Measurements from ENCODE around the gene MCOLN1. TPM values are rescaled to one million over a fixed set of nuclear protein-coding genes. Genes with fewer than 3 reads are reported as not detected.
A peak's percentile ranks its signal among the peaks of the same experiment; 100 is the strongest.

MCOLN1 gene
- total and polyA plus RNA-seq, 2 donors (not counting 3 experiments of a cell fraction or from before 2014, with no cell fraction given): 23.0 to 60.9 TPM

DNA sequence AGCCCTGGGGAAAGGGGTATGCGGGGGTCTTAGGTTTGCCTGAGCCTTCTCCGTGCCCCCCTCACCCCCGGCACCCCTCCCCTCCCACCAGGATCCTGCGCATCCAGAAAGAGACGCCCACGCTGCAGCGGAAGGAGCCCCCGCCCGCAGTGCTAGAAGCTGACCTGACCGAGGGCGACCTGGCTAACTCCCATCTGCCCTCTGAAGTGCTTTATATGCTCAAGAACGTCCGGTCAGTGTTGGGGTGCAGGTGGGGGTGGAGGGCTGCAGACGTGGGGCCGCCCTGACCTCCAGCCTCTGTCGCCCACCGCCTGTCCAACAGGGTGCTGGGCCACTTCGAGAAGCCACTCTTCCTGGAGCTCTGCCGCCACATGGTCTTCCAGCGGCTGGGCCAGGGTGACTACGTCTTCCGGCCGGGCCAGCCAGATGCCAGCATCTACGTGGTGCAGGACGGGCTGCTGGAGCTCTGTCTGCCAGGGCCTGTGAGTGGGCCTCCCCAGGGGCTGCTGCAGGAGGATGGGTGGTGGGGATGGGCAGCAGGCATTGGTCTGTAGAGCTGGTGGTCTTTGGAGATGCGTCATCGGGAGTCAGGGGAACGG, 17.5 kb downstream of the MCOLN1 start:
- DNase-seq (ENCODE audit: low read depth, low spot score) (no peak), FAIRE-seq (no peak)
- H3K9me3 ChIP-seq (replicated peaks; ENCODE audit: control insufficient read depth, insufficient read depth, low read length): no peaks in the 10 kb centered on the region
- CTCF ChIA-PET: interaction anchor here (0.7 kb wide), 1 partner anchor 29 kb away, joined by 3 read pairs; no protein-coding TSS in a partner anchor
- no peaks in the 10 kb centered on the region for H4K20me1 ChIP-seq (replicated peaks; ENCODE audit: control insufficient read depth, extremely low read depth, insufficient read depth, low read length)
- TF ChIP-seq FOS (IDR thresholded peaks at IDR 0.05; ENCODE audit: borderline replicate concordance, insufficient read depth, low read length): no peak
- TF ChIP-seq, protein P1, sequence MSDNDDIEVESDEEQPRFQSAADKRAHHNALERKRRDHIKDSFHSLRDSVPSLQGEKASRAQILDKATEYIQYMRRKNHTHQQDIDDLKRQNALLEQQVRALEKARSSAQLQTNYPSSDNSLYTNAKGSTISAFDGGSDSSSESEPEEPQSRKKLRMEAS (IDR thresholded peaks at IDR 0.05; ENCODE audit: insufficient read depth, insufficient read length): no peak
- H3K36me3 ChIP-seq (ENCODE audit: control insufficient read depth in 2 of 2, extremely low read depth in 1 of 2, insufficient read depth in 2 of 2, low read length in 2 of 2): peaks cover 9 to 30% of the 10 kb centered on the region in 2 experiments
- no TSS peak for BruUV-seq (replicated peaks)
- POLR2A ChIA-PET: interaction anchor here (0.7 kb wide), 1 partner anchor 18 kb away, joined by 12 read pairs; no protein-coding TSS in a partner anchor
- H3K4me2 ChIP-seq (ENCODE audit: insufficient read depth, low read length): no peak overlapping the region
- intact Hi-C loops (cut with micrococcal nuclease) (no loop called here), dilution Hi-C loops (cut with MboI; ENCODE audit: extremely low pct_ligation_motif_present, low sequenced_read_pairs) (no loop called here)
- H3K9ac ChIP-seq (replicated peaks; ENCODE audit: extremely low read depth, insufficient read depth, low read length): no peak overlapping the region
- H3K4me1 ChIP-seq (ENCODE audit: control insufficient read depth, extremely low read depth, insufficient read depth, low read length): peaks cover 5% of the 10 kb centered on the region
- H2AFZ ChIP-seq (ENCODE audit: low read depth, low read length): no peak overlapping the region
- H3K27me3 ChIP-seq (ENCODE audit: control insufficient read depth in 2 of 2, insufficient read depth in 2 of 2, low read length in 2 of 2): no peaks in the 10 kb centered on the region
- no peak overlapping the region for H3K27ac ChIP-seq (ENCODE audit: insufficient read depth, low read depth, low read length)
- no peaks in the 10 kb centered on the region for H3K79me2 ChIP-seq (ENCODE audit: control insufficient read depth, insufficient read depth, low read length)
- H3K4me3 ChIP-seq (replicated peaks in 1 of 3; ENCODE audit: insufficient read depth in 1 of 3, low read depth in 1 of 3, low read length in 3 of 3): no peak overlapping the region
- H3K9me1 ChIP-seq (replicated peaks; ENCODE audit: control insufficient read depth, extremely low read depth, insufficient read depth, low read length): no peaks in the 10 kb centered on the region

DNA sequence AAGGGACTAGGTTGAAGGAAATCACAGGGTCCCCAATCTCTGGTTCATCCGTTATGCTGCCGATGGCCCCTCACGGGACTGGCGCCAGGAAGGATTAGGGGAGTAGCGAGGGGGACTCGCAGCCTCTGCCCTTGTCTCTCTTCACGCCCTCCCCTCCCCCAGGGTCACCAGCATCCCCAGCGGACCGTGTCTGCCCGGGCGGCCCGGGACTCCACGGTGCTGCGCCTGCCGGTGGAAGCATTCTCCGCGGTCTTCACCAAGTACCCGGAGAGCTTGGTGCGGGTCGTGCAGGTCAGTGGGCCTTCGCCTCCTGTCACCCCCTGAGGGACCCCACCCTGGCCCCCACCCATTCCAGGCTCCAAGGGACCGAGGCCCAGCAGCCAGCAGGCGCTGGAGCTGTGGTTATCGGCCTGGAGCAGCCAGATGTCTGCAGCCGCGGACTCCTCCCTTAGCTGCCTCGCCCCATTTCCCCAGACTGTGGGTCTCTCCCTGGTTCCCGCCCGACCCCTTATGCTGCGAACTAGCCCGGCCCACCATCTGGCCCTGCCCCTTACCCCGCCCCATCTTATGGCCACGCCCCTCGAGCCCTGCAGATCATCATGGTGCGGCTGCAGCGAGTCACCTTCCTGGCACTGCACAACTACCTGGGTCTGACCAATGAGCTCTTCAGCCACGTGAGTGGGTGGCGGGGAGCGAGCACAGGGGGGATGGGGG, 18.5 kb downstream of the MCOLN1 start:
- H3K4me1 ChIP-seq (ENCODE audit: control insufficient read depth, extremely low read depth, insufficient read depth, low read length): peaks cover 5% of the 10 kb centered on the region
- dilution Hi-C loops (cut with MboI; ENCODE audit: extremely low pct_ligation_motif_present, low sequenced_read_pairs): no loop called here
- TF ChIP-seq FOS (IDR thresholded peaks at IDR 0.05; ENCODE audit: borderline replicate concordance, insufficient read depth, low read length) (no peak), POLR2A (IDR thresholded peaks at IDR 0.05; ENCODE audit: low read depth, low read length) (no peak), JUN (IDR thresholded peaks at IDR 0.05; ENCODE audit: borderline replicate concordance, insufficient read depth, insufficient read length, low read depth) (no peak), EZH2 (IDR thresholded peaks at IDR 0.05; ENCODE audit: borderline replicate concordance, low read depth, low read length, severe bottlenecking) (no peak), POLR2AphosphoS5 (IDR thresholded peaks at IDR 0.05; ENCODE audit: insufficient read depth, low read depth, low read length) (no peak), MYC (IDR thresholded peaks at IDR 0.05; ENCODE audit: low read depth, low read length) (no peak), GATA2 (IDR thresholded peaks at IDR 0.05; ENCODE audit: insufficient read depth, insufficient read length, low read depth, low read length) (no peak)
- TF ChIP-seq, protein P1 (IDR thresholded peaks at IDR 0.05; ENCODE audit: insufficient read depth, insufficient read length): no peak
- TF ChIP-seq, protein P2, sequence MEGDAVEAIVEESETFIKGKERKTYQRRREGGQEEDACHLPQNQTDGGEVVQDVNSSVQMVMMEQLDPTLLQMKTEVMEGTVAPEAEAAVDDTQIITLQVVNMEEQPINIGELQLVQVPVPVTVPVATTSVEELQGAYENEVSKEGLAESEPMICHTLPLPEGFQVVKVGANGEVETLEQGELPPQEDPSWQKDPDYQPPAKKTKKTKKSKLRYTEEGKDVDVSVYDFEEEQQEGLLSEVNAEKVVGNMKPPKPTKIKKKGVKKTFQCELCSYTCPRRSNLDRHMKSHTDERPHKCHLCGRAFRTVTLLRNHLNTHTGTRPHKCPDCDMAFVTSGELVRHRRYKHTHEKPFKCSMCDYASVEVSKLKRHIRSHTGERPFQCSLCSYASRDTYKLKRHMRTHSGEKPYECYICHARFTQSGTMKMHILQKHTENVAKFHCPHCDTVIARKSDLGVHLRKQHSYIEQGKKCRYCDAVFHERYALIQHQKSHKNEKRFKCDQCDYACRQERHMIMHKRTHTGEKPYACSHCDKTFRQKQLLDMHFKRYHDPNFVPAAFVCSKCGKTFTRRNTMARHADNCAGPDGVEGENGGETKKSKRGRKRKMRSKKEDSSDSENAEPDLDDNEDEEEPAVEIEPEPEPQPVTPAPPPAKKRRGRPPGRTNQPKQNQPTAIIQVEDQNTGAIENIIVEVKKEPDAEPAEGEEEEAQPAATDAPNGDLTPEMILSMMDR (IDR thresholded peaks at IDR 0.05; ENCODE audit: extremely low read depth in 1 of 2, insufficient read depth in 1 of 2, low read depth in 1 of 2, low read length in 2 of 2): no peak
- no peaks in the 10 kb centered on the region for H3K79me2 ChIP-seq (ENCODE audit: control insufficient read depth, insufficient read depth, low read length)
- intact Hi-C loops (cut with micrococcal nuclease): no loop called here
- H3K4me3 ChIP-seq (replicated peaks in 1 of 3; ENCODE audit: insufficient read depth in 1 of 3, low read depth in 1 of 3, low read length in 3 of 3): no peak overlapping the region
- no peaks in the 10 kb centered on the region for H3K9me1 ChIP-seq (replicated peaks; ENCODE audit: control insufficient read depth, extremely low read depth, insufficient read depth, low read length)
- H4K20me1 ChIP-seq (replicated peaks; ENCODE audit: control insufficient read depth, extremely low read depth, insufficient read depth, low read length): no peaks in the 10 kb centered on the region
- H3K9ac ChIP-seq (replicated peaks; ENCODE audit: extremely low read depth, insufficient read depth, low read length): no peak overlapping the region
- no peaks in the 10 kb centered on the region for H3K9me3 ChIP-seq (replicated peaks; ENCODE audit: control insufficient read depth, insufficient read depth, low read length)
- POLR2A ChIA-PET: no interaction called here
- BruUV-seq (replicated peaks): no TSS peak
- FAIRE-seq: peak; percentile 84
- DNase-seq (ENCODE audit: low read depth, low spot score): peak; percentile 25
- no peak overlapping the region for H3K27ac ChIP-seq (ENCODE audit: insufficient read depth, low read depth, low read length)
- H3K4me2 ChIP-seq (ENCODE audit: insufficient read depth, low read length): no peak overlapping the region
- CTCF ChIA-PET: interaction anchor here (0.7 to 0.9 kb wide), 2 partner anchors 28 to 258 kb away, joined by 3 read pairs; no protein-coding TSS in a partner anchor
- H2AFZ ChIP-seq (ENCODE audit: low read depth, low read length): no peak overlapping the region
- H3K27me3 ChIP-seq (ENCODE audit: control insufficient read depth in 2 of 2, insufficient read depth in 2 of 2, low read length in 2 of 2): no peaks in the 10 kb centered on the region
- peaks cover 9 to 30% of the 10 kb centered on the region in 2 experiments for H3K36me3 ChIP-seq (ENCODE audit: control insufficient read depth in 2 of 2, extremely low read depth in 1 of 2, insufficient read depth in 2 of 2, low read length in 2 of 2)
